OCI-LY7 (cell line): Measurements from ENCODE around the gene GPR32. TPM values are rescaled to one million over a fixed set of nuclear protein-coding genes. Genes with fewer than 3 reads are reported as not detected.
"Not testable (repeated sequence)": the region's sequence is repeated elsewhere in the genome, so short reads cannot be mapped to it uniquely, and the experiment has no call there.

Experiments used
- BruUV-seq: library from RNA; stranded (reverse); fragments of 400-500 nt; replicated peaks from 2 replicates; lab custom pipeline; 2021; lab: Mats Ljungman, UMichigan
- CTCF ChIA-PET: fragments of 300-600 bp; sonication (Branson Sonifier 250); formaldehyde crosslinking; loops from one replicate; lab custom pipeline; 2022; ENCODE audit warnings: antibody characterized with exemption; ENCODE audit not compliant: unreplicated experiment; lab: Charles Lee
- POLR2A ChIA-PET: fragments of 300-600 bp; sonication (Branson Sonifier 250); formaldehyde crosslinking; loops from one replicate; lab custom pipeline; 2022; ENCODE audit warnings: antibody characterized with exemption; lab: Charles Lee
- DNase-seq: peaks from one replicate; pipeline ENCODE4 v3.0.0-alpha.2; 2015; ENCODE audit warnings: low spot score
- H2AFZ ChIP-seq: fragments of 200-600 bp; sonication (generic), shearing (Covaris generic); 2 replicates; pipeline ENCODE4 v1.6.1; 2014; ENCODE audit warnings: mild to moderate bottlenecking, antibody characterized with exemption, low read length, moderate library complexity
- H3K27ac ChIP-seq: fragments of 200-600 bp; sonication (generic); 2 replicates; pipeline ENCODE4 v1.5.1; 2014; ENCODE audit warnings: mixed run types, low read depth, mild to moderate bottlenecking, moderate library complexity, low read length, inconsistent platforms; ENCODE audit not compliant: poor library complexity, severe bottlenecking
- H3K36me3 ChIP-seq: fragments of 200-600 bp; sonication (generic); 2 replicates; pipeline ENCODE4 v1.6.1; 2014; ENCODE audit warnings: mild to moderate bottlenecking, antibody characterized with exemption, low read length, moderate library complexity, mixed read lengths; ENCODE audit not compliant: insufficient read depth
- H3K4me1 ChIP-seq: fragments of 200-600 bp; sonication (generic); 2 replicates; pipeline ENCODE4 v1.5.1; 2014; ENCODE audit warnings: mild to moderate bottlenecking, low read length; ENCODE audit not compliant: insufficient read depth, poor library complexity, severe bottlenecking
- H3K4me2 ChIP-seq: fragments of 200-600 bp; sonication (generic); 2 replicates; pipeline ENCODE4 v1.6.1; 2014; ENCODE audit warnings: mild to moderate bottlenecking, low read length
- H3K4me3 ChIP-seq: fragments of 200-600 bp; sonication (generic); 2 replicates; pipeline ENCODE4 v1.5.1; 2014; ENCODE audit warnings: mild to moderate bottlenecking, low read depth, low read length; ENCODE audit not compliant: poor library complexity, severe bottlenecking
- H3K79me2 ChIP-seq: fragments of 200-600 bp; sonication (generic); 2 replicates; pipeline ENCODE4 v1.6.1; 2016; ENCODE audit warnings: low read depth, mild to moderate bottlenecking, low read length, moderate library complexity, mixed read lengths; ENCODE audit not compliant: insufficient read depth
- H3K9me2 ChIP-seq: fragments of 200-600 bp; sonication (generic); 2 replicates; pipeline ENCODE4 v1.6.1; 2016; ENCODE audit warnings: mild to moderate bottlenecking, low read length, mixed read lengths; ENCODE audit not compliant: insufficient read depth
- H3K9me3 ChIP-seq: fragments of 200-600 bp; sonication (generic); 2 replicates; pipeline ENCODE4 v1.6.1; 2014; ENCODE audit warnings: mild to moderate bottlenecking, mixed run types, low read length, mixed read lengths
- H4K20me1 ChIP-seq: fragments of 200-600 bp; sonication (generic); 2 replicates; pipeline ENCODE4 v1.6.1; 2014; ENCODE audit warnings: mild to moderate bottlenecking, antibody characterized with exemption, low read length, moderate library complexity, mixed read lengths; ENCODE audit not compliant: insufficient read depth
- EZH2phosphoT487 ChIP-seq: fragments of 200-600 bp; sonication (generic); IDR thresholded peaks from 2 replicates; pipeline ENCODE4 v1.6.1; 2018; ENCODE audit warnings: low read depth, borderline replicate concordance, mild to moderate bottlenecking, mixed run types, antibody characterized with exemption, low read length, moderate library complexity, mixed read lengths
- intact Hi-C: fragments of 100-400 bp; cut with micrococcal nuclease; formaldehyde crosslinking; loops from one replicate; pipeline ENCODE4 v1.10.0; 2022; ENCODE audit not compliant: unreplicated experiment
- total RNA-seq, 2 experiments: library from RNA; depleted of rRNA in 1 of 2; stranded (reverse); fragments of >200 nt in 1 of 2; shearing (Covaris generic) in 1 of 2; gene quantifications; 2 replicates each; pipeline ENCODE4 v1.2.3, GENCODE V29; 2014 to 2022
- TF ChIP-seq, protein P1 (sequence below): fragments of 200-600 bp; sonication (generic); conservative IDR thresholded peaks from 2 replicates; pipeline ENCODE4 v1.5.1; 2014; ENCODE audit warnings: mild to moderate bottlenecking, antibody characterized with exemption, low read length, moderate library complexity, mixed read lengths

The GPR32 gene
- total RNA-seq, 2 experiments from 2014 or later = not detected

DNA sequence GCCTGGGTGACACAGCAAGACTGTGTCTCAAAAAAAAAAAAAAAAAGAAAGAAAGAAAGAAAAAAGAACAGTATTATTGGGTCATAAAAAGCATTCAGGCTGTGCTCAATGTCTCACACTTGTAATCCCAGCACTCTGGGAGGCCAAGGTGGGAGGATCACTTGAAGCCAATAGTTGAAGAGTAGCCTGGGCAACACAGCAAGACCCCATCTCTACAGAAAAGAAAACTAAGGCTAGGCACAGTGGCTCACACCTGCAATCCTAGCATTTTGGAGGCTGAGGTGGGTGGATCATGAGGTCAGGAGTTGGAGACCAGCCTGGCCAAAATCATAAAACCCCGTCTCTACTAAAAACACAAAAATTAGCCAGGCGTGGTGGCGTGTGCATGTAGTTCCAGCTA is 12.6 kb upstream of the GPR32 start:
- H2AFZ ChIP-seq, H3K79me2 ChIP-seq, H3K4me2 ChIP-seq, H3K4me3 ChIP-seq, H3K4me1 ChIP-seq, intact Hi-C loops, H4K20me1 ChIP-seq, DNase-seq, H3K9me3 ChIP-seq, H3K9me2 ChIP-seq, POLR2A ChIA-PET, H3K27ac ChIP-seq, BruUV-seq, CTCF ChIA-PET, H3K36me3 ChIP-seq: not testable (repeated sequence)

DNA sequence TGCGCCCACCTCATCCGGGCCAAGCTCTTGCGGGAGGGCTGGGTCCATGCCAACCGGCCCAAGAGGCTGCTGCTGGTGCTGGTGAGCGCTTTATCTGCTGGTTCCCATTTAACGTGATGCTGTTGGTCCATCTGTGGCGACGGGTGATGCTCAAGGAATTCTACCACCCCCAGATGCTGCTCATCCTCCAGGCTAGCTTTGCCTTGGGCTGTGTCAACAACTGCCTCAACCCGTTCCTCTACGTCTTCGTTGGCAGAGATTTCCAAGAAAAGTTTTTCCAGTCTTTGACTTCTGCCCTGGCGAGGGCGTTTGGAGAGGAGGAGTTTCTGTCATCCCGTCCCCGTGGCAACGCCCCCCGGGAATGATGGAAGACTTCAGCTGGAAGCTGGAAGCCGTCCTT is 11.2 kb upstream of the GPR32 start:
- H3K9me3 ChIP-seq, intact Hi-C loops, H3K79me2 ChIP-seq, H3K4me2 ChIP-seq, H3K36me3 ChIP-seq, H3K4me1 ChIP-seq, H4K20me1 ChIP-seq, POLR2A ChIA-PET, BruUV-seq, DNase-seq, H3K27ac ChIP-seq, H3K9me2 ChIP-seq, H3K4me3 ChIP-seq, H2AFZ ChIP-seq, CTCF ChIA-PET: not testable (repeated sequence)

DNA sequence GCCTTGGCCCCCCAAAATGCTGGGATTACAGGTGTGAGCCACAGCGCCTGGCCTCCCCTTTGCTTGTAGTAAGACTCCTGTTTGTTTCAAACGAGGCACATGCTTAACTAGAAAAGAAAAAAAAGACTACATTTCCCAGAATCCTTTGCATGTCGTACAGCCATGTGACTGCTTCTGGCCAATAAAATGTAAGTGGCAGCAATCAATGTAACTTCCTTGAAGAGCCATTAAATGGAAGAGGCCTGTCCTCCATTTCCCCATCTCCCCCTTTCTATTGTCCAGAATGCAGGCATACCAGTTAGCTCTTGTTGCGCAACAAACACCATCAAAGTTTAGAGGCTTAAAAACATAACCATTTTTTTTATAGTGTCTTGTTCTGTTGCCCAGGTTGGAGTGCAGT is 10.4 kb upstream of the GPR32 start:
- H3K27ac ChIP-seq = no peak overlapping the region
- H3K4me2 ChIP-seq = no peak overlapping the region
- no peaks in the 10 kb centered on the region for H3K4me1 ChIP-seq
- BruUV-seq = no TSS peak
- intact Hi-C loops = no loop called here
- H4K20me1 ChIP-seq = no peaks in the 10 kb centered on the region
- H3K36me3 ChIP-seq = no peaks in the 10 kb centered on the region
- H3K9me3 ChIP-seq = no peaks in the 10 kb centered on the region
- no peak for TF ChIP-seq EZH2phosphoT487
- TF ChIP-seq, protein P1, sequence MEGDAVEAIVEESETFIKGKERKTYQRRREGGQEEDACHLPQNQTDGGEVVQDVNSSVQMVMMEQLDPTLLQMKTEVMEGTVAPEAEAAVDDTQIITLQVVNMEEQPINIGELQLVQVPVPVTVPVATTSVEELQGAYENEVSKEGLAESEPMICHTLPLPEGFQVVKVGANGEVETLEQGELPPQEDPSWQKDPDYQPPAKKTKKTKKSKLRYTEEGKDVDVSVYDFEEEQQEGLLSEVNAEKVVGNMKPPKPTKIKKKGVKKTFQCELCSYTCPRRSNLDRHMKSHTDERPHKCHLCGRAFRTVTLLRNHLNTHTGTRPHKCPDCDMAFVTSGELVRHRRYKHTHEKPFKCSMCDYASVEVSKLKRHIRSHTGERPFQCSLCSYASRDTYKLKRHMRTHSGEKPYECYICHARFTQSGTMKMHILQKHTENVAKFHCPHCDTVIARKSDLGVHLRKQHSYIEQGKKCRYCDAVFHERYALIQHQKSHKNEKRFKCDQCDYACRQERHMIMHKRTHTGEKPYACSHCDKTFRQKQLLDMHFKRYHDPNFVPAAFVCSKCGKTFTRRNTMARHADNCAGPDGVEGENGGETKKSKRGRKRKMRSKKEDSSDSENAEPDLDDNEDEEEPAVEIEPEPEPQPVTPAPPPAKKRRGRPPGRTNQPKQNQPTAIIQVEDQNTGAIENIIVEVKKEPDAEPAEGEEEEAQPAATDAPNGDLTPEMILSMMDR = no peak
- H3K9me2 ChIP-seq = no peaks in the 10 kb centered on the region
- DNase-seq = peak; percentile 78
- H3K79me2 ChIP-seq = no peaks in the 10 kb centered on the region
- H3K4me3 ChIP-seq = no peak overlapping the region
- H2AFZ ChIP-seq = peak overlapping the region; percentile 97; the same call in 1 of the 2 replicates
- POLR2A ChIA-PET = interaction anchor here (0.8 kb wide), 1 partner anchor 9 kb away, joined by 3 read pairs; no protein-coding TSS in a partner anchor
- CTCF ChIA-PET = no interaction called here

DNA sequence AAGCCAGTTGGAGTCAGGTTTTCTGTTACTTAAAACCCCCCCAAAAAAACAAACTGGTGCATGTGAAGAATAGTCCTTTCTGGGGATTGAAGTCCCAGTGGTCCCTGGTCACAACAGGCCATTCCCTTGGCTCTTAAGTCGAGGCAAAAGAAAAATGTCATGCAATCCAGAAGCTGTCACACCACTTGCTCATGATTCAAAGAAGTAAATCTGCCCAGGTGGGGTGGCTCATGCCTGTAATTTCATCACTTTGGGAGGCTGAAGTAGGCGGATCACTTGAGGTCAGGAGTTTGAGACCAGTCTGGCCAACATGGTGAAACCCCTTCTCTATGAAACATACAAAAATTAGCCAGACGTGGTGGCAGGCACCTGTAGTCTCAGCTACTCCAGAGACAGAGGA is 8.8 kb upstream of the GPR32 start:
- H3K4me1 ChIP-seq, BruUV-seq, H3K79me2 ChIP-seq, H3K4me2 ChIP-seq, H3K9me3 ChIP-seq, CTCF ChIA-PET, H4K20me1 ChIP-seq, H2AFZ ChIP-seq, DNase-seq, POLR2A ChIA-PET, H3K36me3 ChIP-seq, H3K4me3 ChIP-seq, intact Hi-C loops, H3K27ac ChIP-seq, H3K9me2 ChIP-seq: not testable (repeated sequence)

DNA sequence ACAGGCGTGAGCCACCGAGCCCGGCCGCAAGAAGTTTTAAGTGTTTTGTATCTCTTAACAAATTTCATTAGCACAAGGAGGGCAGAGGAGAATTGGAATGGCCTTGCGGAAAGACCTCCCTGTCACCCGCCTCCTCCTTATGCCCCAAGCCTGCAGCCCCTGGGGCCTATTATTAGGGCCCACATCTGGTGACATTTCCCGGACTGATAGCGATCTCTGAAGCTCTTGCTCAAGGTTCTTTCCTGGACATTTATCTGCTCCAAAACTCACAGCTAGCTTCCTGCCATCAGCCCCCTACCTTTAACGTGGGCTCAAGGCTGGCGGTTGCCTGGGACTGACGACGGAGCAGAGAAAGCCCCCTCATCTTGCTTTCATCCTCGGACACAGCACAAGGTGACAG is 6.7 kb upstream of the GPR32 start:
- H3K4me3 ChIP-seq, BruUV-seq, H3K4me1 ChIP-seq, H3K27ac ChIP-seq, H2AFZ ChIP-seq, CTCF ChIA-PET, H3K79me2 ChIP-seq, H3K9me3 ChIP-seq, intact Hi-C loops, DNase-seq, H3K36me3 ChIP-seq, H4K20me1 ChIP-seq, POLR2A ChIA-PET, H3K9me2 ChIP-seq, H3K4me2 ChIP-seq: not testable (repeated sequence)
